H9 (cell line): ENCODE data around the gene MGAT5. TPM values are rescaled to one million over a fixed set of nuclear protein-coding genes. Genes with fewer than 3 reads are reported as not detected.

ENCODE experiments used
- DNase-seq: peaks from one replicate; pipeline ENCODE4 v3.0.0-alpha.2; 2017
- H2AFZ ChIP-seq: one replicate; pipeline ENCODE4 v1.6.1; 2013; ENCODE audit warnings: mild to moderate bottlenecking, low read length, control low read depth, moderate library complexity
- H2AK5ac ChIP-seq: 2 replicates; pipeline ENCODE4 v1.6.1; 2013; ENCODE audit warnings: low read length, control low read depth, mixed read lengths; ENCODE audit not compliant: insufficient read length
- H2BK120ac ChIP-seq: one replicate; pipeline ENCODE4 v1.6.1; 2013; ENCODE audit warnings: low read depth, mild to moderate bottlenecking, low read length, control low read depth, inconsistent platforms; ENCODE audit not compliant: poor library complexity, severe bottlenecking
- H2BK12ac ChIP-seq: 2 replicates; pipeline ENCODE4 v1.6.1; 2013; ENCODE audit warnings: low read length, control low read depth, mixed read lengths, low read depth; ENCODE audit not compliant: insufficient read length
- H2BK15ac ChIP-seq: 2 replicates; pipeline ENCODE4 v1.6.1; 2013; ENCODE audit warnings: low read depth, low read length, control low read depth
- H2BK20ac ChIP-seq: one replicate; pipeline ENCODE4 v1.6.1; 2013; ENCODE audit warnings: low read depth, mild to moderate bottlenecking, low read length, control low read depth, inconsistent platforms; ENCODE audit not compliant: poor library complexity, severe bottlenecking
- H2BK5ac ChIP-seq: 2 replicates; pipeline ENCODE4 v1.6.1; 2013; ENCODE audit warnings: low read length, control low read depth, mixed read lengths; ENCODE audit not compliant: insufficient read length
- H3K14ac ChIP-seq: 2 replicates; pipeline ENCODE4 v1.6.1; 2013; ENCODE audit warnings: low read length, control low read depth; ENCODE audit not compliant: insufficient read depth
- H3K18ac ChIP-seq: 2 replicates; pipeline ENCODE4 v1.6.1; 2013; ENCODE audit warnings: low read depth, mild to moderate bottlenecking, mixed read lengths, low read length, control low read depth; ENCODE audit not compliant: insufficient read length
- H3K23ac ChIP-seq: 2 replicates; pipeline ENCODE4 v1.6.1; 2013; ENCODE audit warnings: low read length, control low read depth, mixed read lengths, low read depth; ENCODE audit not compliant: insufficient read length
- H3K23me2 ChIP-seq: 2 replicates; pipeline ENCODE4 v1.6.1; 2013; ENCODE audit warnings: low read depth, mild to moderate bottlenecking, mixed read lengths, low read length, control low read depth; ENCODE audit not compliant: insufficient read length, poor library complexity, severe bottlenecking
- H3K27ac ChIP-seq: 2 replicates; pipeline ENCODE4 v1.5.1; 2013; ENCODE audit warnings: low read length, control low read depth, mixed read lengths, low read depth; ENCODE audit not compliant: insufficient read length
- H3K27me3 ChIP-seq: 2 replicates; pipeline ENCODE4 v1.6.1; 2013; ENCODE audit warnings: low read length, control low read depth, inconsistent platforms; ENCODE audit not compliant: insufficient read depth
- H3K4ac ChIP-seq: 2 replicates; pipeline ENCODE4 v1.6.1; 2013; ENCODE audit warnings: low read depth, mild to moderate bottlenecking, control low read depth, inconsistent platforms, low read length, moderate library complexity
- H3K4me1 ChIP-seq: 2 replicates; pipeline ENCODE4 v1.6.1; 2013; ENCODE audit warnings: low read length, control low read depth, inconsistent platforms; ENCODE audit not compliant: insufficient read depth
- H3K4me2 ChIP-seq: 2 replicates; pipeline ENCODE4 v1.6.1; 2013; ENCODE audit warnings: low read length, control low read depth, mixed read lengths; ENCODE audit not compliant: insufficient read length, insufficient read depth
- H3K56ac ChIP-seq: 2 replicates; pipeline ENCODE4 v1.6.1; 2013; ENCODE audit warnings: low read depth, mild to moderate bottlenecking, mixed read lengths, low read length, control low read depth; ENCODE audit not compliant: insufficient read length
- H3K79me1 ChIP-seq: 2 replicates; pipeline ENCODE4 v1.6.1; 2013; ENCODE audit warnings: low read depth, mild to moderate bottlenecking, moderate library complexity, low read length, control low read depth, inconsistent platforms; ENCODE audit not compliant: insufficient read depth, poor library complexity, severe bottlenecking
- H3K79me2 ChIP-seq: 2 replicates; pipeline ENCODE4 v1.6.1; 2013; ENCODE audit warnings: low read length, control low read depth, inconsistent platforms; ENCODE audit not compliant: insufficient read depth
- H3K9ac ChIP-seq: 2 replicates; pipeline ENCODE4 v1.6.1; 2013; ENCODE audit warnings: low read length, control low read depth, mixed read lengths; ENCODE audit not compliant: insufficient read length; ENCODE audit errors: extremely low read depth
- H3K9me3 ChIP-seq: one replicate; pipeline ENCODE4 v1.6.1; 2013; ENCODE audit warnings: low read depth, low read length, inconsistent platforms; ENCODE audit not compliant: control insufficient read depth
- H3T11ph ChIP-seq: one replicate; pipeline ENCODE4 v1.6.1; 2013; ENCODE audit warnings: mild to moderate bottlenecking, low read length, control low read depth, inconsistent platforms
- H4K20me1 ChIP-seq: one replicate; pipeline ENCODE4 v1.6.1; 2013; ENCODE audit not compliant: control insufficient read depth, insufficient read length, insufficient read depth
- H4K5ac ChIP-seq: 2 replicates; pipeline ENCODE4 v1.6.1; 2013; ENCODE audit warnings: low read depth, mild to moderate bottlenecking, mixed read lengths, low read length, control low read depth; ENCODE audit not compliant: insufficient read length
- H4K8ac ChIP-seq: replicated peaks from 2 replicates; pipeline ENCODE4 v1.6.1; 2013; ENCODE audit warnings: low read length, control low read depth, mixed read lengths, low read depth; ENCODE audit not compliant: insufficient read length
- H4K91ac ChIP-seq: 2 replicates; pipeline ENCODE4 v1.6.1; 2013; ENCODE audit warnings: low read depth, mild to moderate bottlenecking, moderate library complexity, mixed read lengths, low read length, control low read depth; ENCODE audit not compliant: insufficient read length
- H3K27ac Mint-ChIP-seq, 3 experiments: 2 replicates in 2 of 3; 3 replicates in 1 of 3; pipeline ENCODE4 v1.8.0; 2020 to 2021; ENCODE audit warnings: mixed read lengths in 3 of 3, mild to moderate bottlenecking in 1 of 3, moderate library complexity in 1 of 3
- H3K27me3 Mint-ChIP-seq: 2 replicates; pipeline ENCODE4 v1.8.0; 2021; ENCODE audit warnings: low read depth, mild to moderate bottlenecking, moderate library complexity, mixed read lengths
- H3K36me3 Mint-ChIP-seq, 3 experiments: 2 replicates in 2 of 3; 3 replicates in 1 of 3; pipeline ENCODE4 v1.8.0; 2020 to 2021; ENCODE audit warnings: low read depth in 3 of 3, mixed read lengths in 3 of 3; ENCODE audit not compliant: insufficient read depth in 1 of 3
- H3K4me1 Mint-ChIP-seq, 2 experiments: 2 replicates each; pipeline ENCODE4 v1.8.0; 2020; ENCODE audit warnings: mixed read lengths in 2 of 2
- H3K4me3 Mint-ChIP-seq, 2 experiments: 2 replicates in 1 of 2; 3 replicates in 1 of 2; pipeline ENCODE4 v1.8.0; 2020 to 2021; ENCODE audit warnings: mild to moderate bottlenecking in 2 of 2, mixed read lengths in 2 of 2, moderate library complexity in 1 of 2
- H3K9me3 Mint-ChIP-seq, 2 experiments: 2 replicates in 1 of 2; 3 replicates in 1 of 2; pipeline ENCODE4 v1.8.0; 2020; ENCODE audit warnings: mild to moderate bottlenecking in 2 of 2, mixed read lengths in 2 of 2, moderate library complexity in 1 of 2
- CTCF ChIP-seq: fragments of 200-600 bp; sonication (generic); conservative IDR thresholded peaks from 3 replicates; pipeline ENCODE4 v1.8.0; 2021; ENCODE audit warnings: antibody characterized with exemption, mild to moderate bottlenecking
- WGBS: extraction: QIAGEN DNeasy Blood & Tissue Kit; methylation state at CpG from one replicate; pipeline ENCODE4 v1.1.7; 2013; ENCODE audit warnings: missing lambda C conversion rate, low lambda C conversion rate, mixed read lengths; ENCODE audit not compliant: insufficient read length; ENCODE audit errors: extremely low coverage; 5-methylcytosine and 5-hydroxymethylcytosine counted together
- total RNA-seq: library from RNA; stranded (reverse); gene quantifications from 2 replicates; pipeline ENCODE4 v1.2.1, GENCODE V29; 2021

Gene MGAT5
- total RNA-seq, 1 experiment from 2014 or later, result 25.7 TPM

GRCh38 chr2:134457353-134457752, 203.5 kb downstream of the MGAT5 start:
- Histone ChIP-seq H3K18ac (no peak overlapping the region), H3K27ac (no peak overlapping the region), H4K91ac (no peak overlapping the region), H3K4ac (no peak overlapping the region), H2BK15ac (no peak overlapping the region), H3K9me3 (no peaks in the 10 kb centered on the region), H4K8ac (no peak overlapping the region), H3K79me2 (no peaks in the 10 kb centered on the region), H2BK120ac (no peak overlapping the region), H2AFZ (no peak overlapping the region), H3T11ph (no peak overlapping the region), H3K14ac (no peak overlapping the region), H3K23ac (no peak overlapping the region), H3K23me2 (no peaks in the 10 kb centered on the region), H3K56ac (no peak overlapping the region), H3K4me1 (no peaks in the 10 kb centered on the region), H2BK12ac (no peak overlapping the region), H2BK20ac (no peak overlapping the region), H2AK5ac (no peak overlapping the region), H4K5ac (no peak overlapping the region), H2BK5ac (no peak overlapping the region), H3K27me3 (no peaks in the 10 kb centered on the region), H4K20me1 (no peaks in the 10 kb centered on the region), H3K9ac (no peak overlapping the region), H3K79me1 (no peaks in the 10 kb centered on the region), H3K4me2 (no peak overlapping the region)
- Mint-ChIP-seq H3K4me3 (no peak overlapping the region), H3K36me3 (no peaks in the 10 kb centered on the region), H3K9me3 (no peaks in the 10 kb centered on the region), H3K27ac (no peak overlapping the region), H3K27me3 (peaks cover 2% of the 10 kb centered on the region), H3K4me1 (peaks cover 2 to 6% of the 10 kb centered on the region in 2 experiments; a peak in 3 of 4 replicates)
- no CpG with 5 or more reads among the region's 7 CpGs for WGBS
- no peak for DNase-seq
- TF ChIP-seq CTCF, result no peak
